GM23338 (cell line): ENCODE measurements around the gene RSRC1. TPM values are rescaled to one million over a fixed set of nuclear protein-coding genes. Genes with fewer than 3 reads are reported as not detected.

Source experiments
- CREB1 ChIP-seq: fragments of 250-450 bp; sonication (Bioruptor Pico); IDR thresholded peaks from 2 replicates; pipeline ENCODE4 v1.5.0; 2020; ENCODE audit warnings: low read depth, mild to moderate bottlenecking, moderate library complexity
- EZH2 ChIP-seq: fragments of 200-600 bp; sonication (generic); IDR thresholded peaks from one replicate; pipeline ENCODE4 v1.8.0; 2017; ENCODE audit warnings: antibody characterized with exemption, mild to moderate bottlenecking, low read depth; ENCODE audit not compliant: unreplicated experiment
- NANOG ChIP-seq: IDR thresholded peaks from 2 replicates; pipeline ENCODE4 v1.6.1; 2016; ENCODE audit warnings: antibody characterized with exemption, borderline replicate concordance
- STAT1 ChIP-seq: IDR thresholded peaks from one replicate; pipeline ENCODE4 v1.6.1; 2016; ENCODE audit warnings: antibody characterized with exemption; ENCODE audit not compliant: unreplicated experiment
- polyA plus RNA-seq: library from polyadenylated mRNA; unstranded; fragments of >200 nt; fragmentation: Nextera tagmentation; extraction: Ambion mirVana; gene quantifications from 2 replicates; pipeline ENCODE4 v1.2.1, GENCODE V29; 2016
- total RNA-seq: library from RNA; depleted of rRNA; stranded (reverse); fragments of >200 nt; shearing (Covaris generic); gene quantifications from 2 replicates; pipeline ENCODE4 v1.2.3, GENCODE V29; 2014
- TF ChIP-seq, protein P1 (sequence below): fragments of 250-450 bp; sonication (Bioruptor Pico); IDR thresholded peaks from 2 replicates; pipeline ENCODE4 v1.5.0; 2020; ENCODE audit warnings: mild to moderate bottlenecking, moderate library complexity
- TF ChIP-seq, protein P2 (sequence below), 2 experiments: fragments of 200-600 bp in 1 of 2; sonication (generic) in 1 of 2; conservative IDR thresholded peaks; 2 replicates each; pipeline versions ENCODE4 v1.5.1 to v1.6.1; 2016 to 2017; ENCODE audit warnings: antibody characterized with exemption in 2 of 2, low read depth in 2 of 2, mild to moderate bottlenecking in 2 of 2, moderate library complexity in 1 of 2
- TF ChIP-seq, protein P3 (sequence below): IDR thresholded peaks from 2 replicates; pipeline ENCODE4 v1.6.1; 2016; ENCODE audit warnings: antibody characterized with exemption

The RSRC1 gene
- total and polyA plus RNA-seq, 2 experiments from 2014 or later = 32.5 to 76.8 TPM

DNA sequence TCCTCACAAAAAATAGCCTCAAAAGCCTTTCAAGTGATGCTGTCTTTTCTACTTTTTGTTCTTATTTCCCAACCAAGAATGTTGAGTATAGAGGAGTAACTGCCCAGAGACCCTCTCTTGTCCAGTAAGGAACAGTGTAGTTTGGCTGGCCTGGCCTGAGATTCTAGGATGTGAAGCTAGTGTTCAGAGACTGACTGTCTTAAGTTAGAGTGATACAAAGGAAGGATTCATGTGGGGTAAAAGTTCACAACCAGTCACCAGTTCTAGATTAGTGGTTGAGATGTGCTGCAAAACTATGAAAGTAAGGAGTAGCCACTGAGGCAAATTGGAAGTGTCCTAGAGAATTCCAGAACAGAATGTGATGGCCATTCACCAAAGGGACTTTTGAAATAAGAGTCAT is 49.1 kb downstream of the RSRC1 start (continued):
- TF ChIP-seq, protein P1, sequence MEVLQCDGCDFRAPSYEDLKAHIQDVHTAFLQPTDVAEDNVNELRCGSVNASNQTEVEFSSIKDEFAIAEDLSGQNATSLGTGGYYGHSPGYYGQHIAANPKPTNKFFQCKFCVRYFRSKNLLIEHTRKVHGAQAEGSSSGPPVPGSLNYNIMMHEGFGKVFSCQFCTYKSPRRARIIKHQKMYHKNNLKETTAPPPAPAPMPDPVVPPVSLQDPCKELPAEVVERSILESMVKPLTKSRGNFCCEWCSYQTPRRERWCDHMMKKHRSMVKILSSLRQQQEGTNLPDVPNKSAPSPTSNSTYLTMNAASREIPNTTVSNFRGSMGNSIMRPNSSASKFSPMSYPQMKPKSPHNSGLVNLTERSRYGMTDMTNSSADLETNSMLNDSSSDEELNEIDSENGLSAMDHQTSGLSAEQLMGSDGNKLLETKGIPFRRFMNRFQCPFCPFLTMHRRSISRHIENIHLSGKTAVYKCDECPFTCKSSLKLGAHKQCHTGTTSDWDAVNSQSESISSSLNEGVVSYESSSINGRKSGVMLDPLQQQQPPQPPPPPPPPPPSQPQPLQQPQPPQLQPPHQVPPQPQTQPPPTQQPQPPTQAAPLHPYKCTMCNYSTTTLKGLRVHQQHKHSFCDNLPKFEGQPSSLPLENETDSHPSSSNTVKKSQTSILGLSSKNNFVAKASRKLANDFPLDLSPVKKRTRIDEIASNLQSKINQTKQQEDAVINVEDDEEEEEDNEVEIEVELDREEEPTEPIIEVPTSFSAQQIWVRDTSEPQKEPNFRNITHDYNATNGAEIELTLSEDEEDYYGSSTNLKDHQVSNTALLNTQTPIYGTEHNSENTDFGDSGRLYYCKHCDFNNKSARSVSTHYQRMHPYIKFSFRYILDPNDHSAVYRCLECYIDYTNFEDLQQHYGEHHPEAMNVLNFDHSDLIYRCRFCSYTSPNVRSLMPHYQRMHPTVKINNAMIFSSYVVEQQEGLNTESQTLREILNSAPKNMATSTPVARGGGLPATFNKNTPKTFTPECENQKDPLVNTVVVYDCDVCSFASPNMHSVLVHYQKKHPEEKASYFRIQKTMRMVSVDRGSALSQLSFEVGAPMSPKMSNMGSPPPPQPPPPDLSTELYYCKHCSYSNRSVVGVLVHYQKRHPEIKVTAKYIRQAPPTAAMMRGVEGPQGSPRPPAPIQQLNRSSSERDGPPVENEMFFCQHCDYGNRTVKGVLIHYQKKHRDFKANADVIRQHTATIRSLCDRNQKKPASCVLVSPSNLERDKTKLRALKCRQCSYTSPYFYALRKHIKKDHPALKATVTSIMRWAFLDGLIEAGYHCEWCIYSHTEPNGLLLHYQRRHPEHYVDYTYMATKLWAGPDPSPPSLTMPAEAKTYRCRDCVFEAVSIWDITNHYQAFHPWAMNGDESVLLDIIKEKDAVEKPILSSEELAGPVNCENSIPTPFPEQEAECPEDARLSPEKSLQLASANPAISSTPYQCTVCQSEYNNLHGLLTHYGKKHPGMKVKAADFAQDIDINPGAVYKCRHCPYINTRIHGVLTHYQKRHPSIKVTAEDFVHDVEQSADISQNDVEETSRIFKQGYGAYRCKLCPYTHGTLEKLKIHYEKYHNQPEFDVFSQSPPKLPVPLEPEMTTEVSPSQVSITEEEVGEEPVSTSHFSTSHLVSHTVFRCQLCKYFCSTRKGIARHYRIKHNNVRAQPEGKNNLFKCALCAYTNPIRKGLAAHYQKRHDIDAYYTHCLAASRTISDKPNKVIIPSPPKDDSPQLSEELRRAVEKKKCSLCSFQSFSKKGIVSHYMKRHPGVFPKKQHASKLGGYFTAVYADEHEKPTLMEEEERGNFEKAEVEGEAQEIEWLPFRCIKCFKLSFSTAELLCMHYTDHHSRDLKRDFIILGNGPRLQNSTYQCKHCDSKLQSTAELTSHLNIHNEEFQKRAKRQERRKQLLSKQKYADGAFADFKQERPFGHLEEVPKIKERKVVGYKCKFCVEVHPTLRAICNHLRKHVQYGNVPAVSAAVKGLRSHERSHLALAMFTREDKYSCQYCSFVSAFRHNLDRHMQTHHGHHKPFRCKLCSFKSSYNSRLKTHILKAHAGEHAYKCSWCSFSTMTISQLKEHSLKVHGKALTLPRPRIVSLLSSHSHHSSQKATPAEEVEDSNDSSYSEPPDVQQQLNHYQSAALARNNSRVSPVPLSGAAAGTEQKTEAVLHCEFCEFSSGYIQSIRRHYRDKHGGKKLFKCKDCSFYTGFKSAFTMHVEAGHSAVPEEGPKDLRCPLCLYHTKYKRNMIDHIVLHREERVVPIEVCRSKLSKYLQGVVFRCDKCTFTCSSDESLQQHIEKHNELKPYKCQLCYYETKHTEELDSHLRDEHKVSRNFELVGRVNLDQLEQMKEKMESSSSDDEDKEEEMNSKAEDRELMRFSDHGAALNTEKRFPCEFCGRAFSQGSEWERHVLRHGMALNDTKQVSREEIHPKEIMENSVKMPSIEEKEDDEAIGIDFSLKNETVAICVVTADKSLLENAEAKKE = no peak
- no peak for TF ChIP-seq STAT1
- TF ChIP-seq EZH2 = no peak
- no peak for TF ChIP-seq CREB1
- TF ChIP-seq, protein P2, sequence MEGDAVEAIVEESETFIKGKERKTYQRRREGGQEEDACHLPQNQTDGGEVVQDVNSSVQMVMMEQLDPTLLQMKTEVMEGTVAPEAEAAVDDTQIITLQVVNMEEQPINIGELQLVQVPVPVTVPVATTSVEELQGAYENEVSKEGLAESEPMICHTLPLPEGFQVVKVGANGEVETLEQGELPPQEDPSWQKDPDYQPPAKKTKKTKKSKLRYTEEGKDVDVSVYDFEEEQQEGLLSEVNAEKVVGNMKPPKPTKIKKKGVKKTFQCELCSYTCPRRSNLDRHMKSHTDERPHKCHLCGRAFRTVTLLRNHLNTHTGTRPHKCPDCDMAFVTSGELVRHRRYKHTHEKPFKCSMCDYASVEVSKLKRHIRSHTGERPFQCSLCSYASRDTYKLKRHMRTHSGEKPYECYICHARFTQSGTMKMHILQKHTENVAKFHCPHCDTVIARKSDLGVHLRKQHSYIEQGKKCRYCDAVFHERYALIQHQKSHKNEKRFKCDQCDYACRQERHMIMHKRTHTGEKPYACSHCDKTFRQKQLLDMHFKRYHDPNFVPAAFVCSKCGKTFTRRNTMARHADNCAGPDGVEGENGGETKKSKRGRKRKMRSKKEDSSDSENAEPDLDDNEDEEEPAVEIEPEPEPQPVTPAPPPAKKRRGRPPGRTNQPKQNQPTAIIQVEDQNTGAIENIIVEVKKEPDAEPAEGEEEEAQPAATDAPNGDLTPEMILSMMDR (conservative IDR thresholded peaks at IDR 0.05; ENCODE audit: low read depth in 2 of 2) = no peak
- TF ChIP-seq, protein P3, sequence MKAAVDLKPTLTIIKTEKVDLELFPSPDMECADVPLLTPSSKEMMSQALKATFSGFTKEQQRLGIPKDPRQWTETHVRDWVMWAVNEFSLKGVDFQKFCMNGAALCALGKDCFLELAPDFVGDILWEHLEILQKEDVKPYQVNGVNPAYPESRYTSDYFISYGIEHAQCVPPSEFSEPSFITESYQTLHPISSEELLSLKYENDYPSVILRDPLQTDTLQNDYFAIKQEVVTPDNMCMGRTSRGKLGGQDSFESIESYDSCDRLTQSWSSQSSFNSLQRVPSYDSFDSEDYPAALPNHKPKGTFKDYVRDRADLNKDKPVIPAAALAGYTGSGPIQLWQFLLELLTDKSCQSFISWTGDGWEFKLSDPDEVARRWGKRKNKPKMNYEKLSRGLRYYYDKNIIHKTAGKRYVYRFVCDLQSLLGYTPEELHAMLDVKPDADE = no peak
- no peak for TF ChIP-seq NANOG
